ENCODE results near the gene CDHR2.

Gene CDHR2

DNA sequence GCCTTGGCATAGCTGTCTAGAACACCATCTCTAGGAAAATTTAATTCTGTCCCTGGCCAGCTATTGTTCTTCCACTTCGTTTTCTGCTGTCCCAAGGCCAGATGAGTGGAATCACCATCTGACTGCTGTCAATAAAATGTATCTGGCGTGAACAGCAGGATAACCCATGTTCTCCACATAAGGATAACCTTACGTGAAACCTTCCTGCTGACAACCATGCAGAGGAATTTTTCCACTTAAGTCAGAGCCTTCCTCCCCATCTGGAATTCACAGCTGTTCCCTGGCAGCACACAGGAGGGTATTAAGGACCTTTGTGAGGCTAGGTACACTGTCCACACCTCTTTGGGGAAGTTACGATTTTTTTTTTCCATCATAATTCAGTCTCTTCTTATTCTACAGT, 40.5 kb upstream of the CDHR2 start:
- TF ChIP-seq ZBTB7A (IDR thresholded peaks at IDR 0.05; ENCODE audit: low read depth) (no peak), NFIC (IDR thresholded peaks at IDR 0.05) (no peak), TCF12 (IDR thresholded peaks at IDR 0.05; ENCODE audit: low read depth) (no peak), TEAD4 (IDR thresholded peaks at IDR 0.05) (no peak), FOXM1 (IDR thresholded peaks at IDR 0.05; ENCODE audit: borderline replicate concordance, low read depth) (no peak), CEBPB (IDR thresholded peaks at IDR 0.05) (no peak), CREB1 (IDR thresholded peaks at IDR 0.05; ENCODE audit: low read depth) (no peak), EGR1 (IDR thresholded peaks at IDR 0.05) (no peak), YY1 (IDR thresholded peaks at IDR 0.05; ENCODE audit: low read depth) (no peak), TAF1 (IDR thresholded peaks at IDR 0.05; ENCODE audit: low read depth) (no peak), RAD21 (IDR thresholded peaks at IDR 0.05; ENCODE audit: low read depth) (no peak), EP300 (IDR thresholded peaks at IDR 0.05; ENCODE audit: borderline replicate concordance) (no peak)
- TF ChIP-seq, protein P1, sequence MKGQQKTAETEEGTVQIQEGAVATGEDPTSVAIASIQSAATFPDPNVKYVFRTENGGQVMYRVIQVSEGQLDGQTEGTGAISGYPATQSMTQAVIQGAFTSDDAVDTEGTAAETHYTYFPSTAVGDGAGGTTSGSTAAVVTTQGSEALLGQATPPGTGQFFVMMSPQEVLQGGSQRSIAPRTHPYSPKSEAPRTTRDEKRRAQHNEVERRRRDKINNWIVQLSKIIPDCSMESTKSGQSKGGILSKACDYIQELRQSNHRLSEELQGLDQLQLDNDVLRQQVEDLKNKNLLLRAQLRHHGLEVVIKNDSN (IDR thresholded peaks at IDR 0.05): no peak
- TF ChIP-seq, protein P2, sequence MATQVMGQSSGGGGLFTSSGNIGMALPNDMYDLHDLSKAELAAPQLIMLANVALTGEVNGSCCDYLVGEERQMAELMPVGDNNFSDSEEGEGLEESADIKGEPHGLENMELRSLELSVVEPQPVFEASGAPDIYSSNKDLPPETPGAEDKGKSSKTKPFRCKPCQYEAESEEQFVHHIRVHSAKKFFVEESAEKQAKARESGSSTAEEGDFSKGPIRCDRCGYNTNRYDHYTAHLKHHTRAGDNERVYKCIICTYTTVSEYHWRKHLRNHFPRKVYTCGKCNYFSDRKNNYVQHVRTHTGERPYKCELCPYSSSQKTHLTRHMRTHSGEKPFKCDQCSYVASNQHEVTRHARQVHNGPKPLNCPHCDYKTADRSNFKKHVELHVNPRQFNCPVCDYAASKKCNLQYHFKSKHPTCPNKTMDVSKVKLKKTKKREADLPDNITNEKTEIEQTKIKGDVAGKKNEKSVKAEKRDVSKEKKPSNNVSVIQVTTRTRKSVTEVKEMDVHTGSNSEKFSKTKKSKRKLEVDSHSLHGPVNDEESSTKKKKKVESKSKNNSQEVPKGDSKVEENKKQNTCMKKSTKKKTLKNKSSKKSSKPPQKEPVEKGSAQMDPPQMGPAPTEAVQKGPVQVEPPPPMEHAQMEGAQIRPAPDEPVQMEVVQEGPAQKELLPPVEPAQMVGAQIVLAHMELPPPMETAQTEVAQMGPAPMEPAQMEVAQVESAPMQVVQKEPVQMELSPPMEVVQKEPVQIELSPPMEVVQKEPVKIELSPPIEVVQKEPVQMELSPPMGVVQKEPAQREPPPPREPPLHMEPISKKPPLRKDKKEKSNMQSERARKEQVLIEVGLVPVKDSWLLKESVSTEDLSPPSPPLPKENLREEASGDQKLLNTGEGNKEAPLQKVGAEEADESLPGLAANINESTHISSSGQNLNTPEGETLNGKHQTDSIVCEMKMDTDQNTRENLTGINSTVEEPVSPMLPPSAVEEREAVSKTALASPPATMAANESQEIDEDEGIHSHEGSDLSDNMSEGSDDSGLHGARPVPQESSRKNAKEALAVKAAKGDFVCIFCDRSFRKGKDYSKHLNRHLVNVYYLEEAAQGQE (IDR thresholded peaks at IDR 0.05; ENCODE audit: low read depth): no peak
- TF ChIP-seq, protein P3, sequence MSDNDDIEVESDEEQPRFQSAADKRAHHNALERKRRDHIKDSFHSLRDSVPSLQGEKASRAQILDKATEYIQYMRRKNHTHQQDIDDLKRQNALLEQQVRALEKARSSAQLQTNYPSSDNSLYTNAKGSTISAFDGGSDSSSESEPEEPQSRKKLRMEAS (IDR thresholded peaks at IDR 0.05): no peak

DNA sequence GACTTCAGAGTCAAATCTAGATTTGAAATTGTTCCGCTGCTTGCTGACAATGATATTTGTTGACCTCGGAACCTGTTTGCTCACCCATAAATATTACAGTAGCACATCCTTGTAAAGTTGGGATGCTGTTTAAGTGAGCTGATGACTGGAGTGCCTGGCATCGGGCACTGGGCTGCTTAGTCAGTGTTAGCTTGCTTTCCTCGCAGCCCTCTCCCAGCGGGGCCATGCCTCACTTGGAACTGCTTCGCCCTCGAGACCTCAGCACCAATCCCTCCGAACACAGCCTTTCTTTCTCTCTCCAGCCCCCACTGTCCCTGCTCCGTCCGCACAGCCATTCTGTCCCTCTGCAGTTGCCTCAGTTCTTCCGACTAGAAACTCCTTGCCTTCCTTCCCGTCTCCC, 35.4 kb upstream of the CDHR2 start:
- TF ChIP-seq, protein P2 (IDR thresholded peaks at IDR 0.05; ENCODE audit: low read depth): no peak
- TF ChIP-seq EP300 (IDR thresholded peaks at IDR 0.05; ENCODE audit: borderline replicate concordance): no peak
- TF ChIP-seq EGR1 (IDR thresholded peaks at IDR 0.05): no peak
- no peak for TF ChIP-seq NFIC (IDR thresholded peaks at IDR 0.05)
- no peak for TF ChIP-seq ZBTB7A (IDR thresholded peaks at IDR 0.05; ENCODE audit: low read depth)
- no peak for TF ChIP-seq RAD21 (IDR thresholded peaks at IDR 0.05; ENCODE audit: low read depth)
- TF ChIP-seq YY1 (IDR thresholded peaks at IDR 0.05; ENCODE audit: low read depth): no peak
- TF ChIP-seq CREB1 (IDR thresholded peaks at IDR 0.05; ENCODE audit: low read depth): no peak
- no peak for TF ChIP-seq TEAD4 (IDR thresholded peaks at IDR 0.05)
- TF ChIP-seq CEBPB (IDR thresholded peaks at IDR 0.05): no peak
- TF ChIP-seq FOXM1 (IDR thresholded peaks at IDR 0.05; ENCODE audit: borderline replicate concordance, low read depth): no peak
- no peak for TF ChIP-seq TAF1 (IDR thresholded peaks at IDR 0.05; ENCODE audit: low read depth)
- no peak for TF ChIP-seq TCF12 (IDR thresholded peaks at IDR 0.05; ENCODE audit: low read depth)
- TF ChIP-seq, protein P1 (IDR thresholded peaks at IDR 0.05): no peak
- TF ChIP-seq, protein P3 (IDR thresholded peaks at IDR 0.05): no peak

DNA sequence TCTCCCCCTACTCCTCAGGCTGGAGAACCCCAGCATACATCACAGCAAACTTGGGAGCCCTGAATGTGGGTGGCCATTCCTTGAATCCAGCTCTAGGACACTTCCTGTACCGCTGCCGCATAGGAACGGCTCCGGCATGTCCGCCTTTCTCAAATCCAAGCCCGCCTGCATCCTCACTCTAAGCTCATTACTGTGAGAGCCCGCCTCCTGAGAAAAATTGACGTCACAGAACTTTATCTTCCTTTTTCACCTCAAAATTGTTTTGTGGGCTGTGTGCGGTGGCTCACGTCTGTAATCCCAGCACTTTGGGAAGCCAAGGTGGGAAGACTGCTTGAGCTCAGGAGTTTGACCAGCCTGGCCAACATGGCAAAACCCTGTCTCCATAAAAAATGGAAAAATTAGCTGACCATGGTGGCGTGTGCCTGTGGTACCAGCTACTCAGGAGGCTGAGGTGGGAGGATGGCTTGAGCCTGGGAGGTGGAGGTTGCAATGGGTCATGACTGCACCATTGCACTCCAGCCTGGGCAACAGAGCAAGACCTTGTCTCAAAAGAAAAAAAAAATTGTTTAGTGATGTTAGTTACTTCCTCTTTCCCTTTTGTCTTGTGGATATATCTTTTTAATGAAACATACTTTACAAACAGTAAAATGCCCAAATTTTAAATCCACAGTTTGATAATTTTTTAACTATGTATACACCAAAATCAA, 34.7 kb upstream of the CDHR2 start:
- TF ChIP-seq ZBTB7A (IDR thresholded peaks at IDR 0.05; ENCODE audit: low read depth): no peak

DNA sequence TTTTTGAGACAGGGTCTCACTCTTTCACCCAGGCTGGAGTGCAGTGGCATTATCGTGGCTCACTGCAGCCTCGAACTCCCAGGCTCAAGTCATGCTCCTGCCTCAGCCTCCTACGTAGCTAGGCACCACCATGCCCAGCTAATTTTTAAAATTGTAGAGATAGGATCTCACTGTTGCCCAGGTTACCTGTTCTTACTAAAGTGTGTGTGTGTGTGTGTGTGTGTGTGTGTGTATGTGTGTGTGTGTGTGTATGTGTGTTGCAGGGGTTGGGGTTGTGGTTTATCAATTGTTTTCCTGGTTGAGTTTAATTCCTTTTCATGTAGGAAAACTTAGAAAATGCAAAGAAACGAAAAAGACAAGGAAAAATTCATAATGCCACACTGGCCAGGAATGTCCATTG, 33.7 kb upstream of the CDHR2 start:
- TF ChIP-seq CREB1 (IDR thresholded peaks at IDR 0.05; ENCODE audit: low read depth) (no peak), TAF1 (IDR thresholded peaks at IDR 0.05; ENCODE audit: low read depth) (no peak), FOXM1 (IDR thresholded peaks at IDR 0.05; ENCODE audit: borderline replicate concordance, low read depth) (no peak), TCF12 (IDR thresholded peaks at IDR 0.05; ENCODE audit: low read depth) (no peak), EP300 (IDR thresholded peaks at IDR 0.05; ENCODE audit: borderline replicate concordance) (no peak), EGR1 (IDR thresholded peaks at IDR 0.05) (no peak), YY1 (IDR thresholded peaks at IDR 0.05; ENCODE audit: low read depth) (no peak), CEBPB (IDR thresholded peaks at IDR 0.05) (no peak), RAD21 (IDR thresholded peaks at IDR 0.05; ENCODE audit: low read depth) (no peak), NFIC (IDR thresholded peaks at IDR 0.05) (no peak), ZBTB7A (IDR thresholded peaks at IDR 0.05; ENCODE audit: low read depth) (no peak), TEAD4 (IDR thresholded peaks at IDR 0.05) (no peak)
- TF ChIP-seq, protein P1 (IDR thresholded peaks at IDR 0.05): no peak
- TF ChIP-seq, protein P2 (IDR thresholded peaks at IDR 0.05; ENCODE audit: low read depth): no peak
- TF ChIP-seq, protein P3 (IDR thresholded peaks at IDR 0.05): no peak
